Measurements from ENCODE around the gene IL18BP. TPM values are rescaled to one million over a fixed set of nuclear protein-coding genes. Genes with fewer than 3 reads are reported as not detected.

IL18BP gene
- 10 to 100 TPM in 4 of 6 donors, 1 to 10 TPM in 2; 4.6 to 45.1 (median 16.9) TPM for total RNA-seq

GRCh38 chr11:71998649-71999310, at the start of gene IL18BP:
TSS of gene IL18BP (plus strand) at chr11:71998909. CDS start at chr11:71999985, 1,076 bp downstream.
- WGBS, 2 donors: 56 to 60% methylated on average over 11 of the region's 11 CpGs
- Histone ChIP-seq H3K36me3 (peaks cover 12 to 43% (median 24%) of the 10 kb centered on the region in 4 donors), H3K27ac (peak within 1 kb of the TSS; percentile 79 to 88 (median 82)), H3K4me3 (peak within 1 kb of the TSS; percentile 26 to 43 (median 34)), H3K9me3 (no peaks in the 10 kb centered on the region), H3K4me1 (peaks cover 27 to 31% (median 28%) of the 10 kb centered on the region in 4 donors), H3K27me3 (no peaks in the 10 kb centered on the region)
- ATAC-seq (ENCODE audit: low FRiP score in 2 of 2) (peak; percentile 6 to 60), DNase-seq (peak in 1 of 2 donors; percentile 68)
- TF ChIP-seq EP300 (IDR thresholded peaks at IDR 0.05) (no peak), POLR2A (IDR thresholded peaks at IDR 0.05) (peak in 1 of 4 donors; percentile 42), POLR2AphosphoS5 (IDR thresholded peaks at IDR 0.05) (peak in 1 of 2 donors; percentile 41), CTCF (IDR thresholded peaks at IDR 0.05) (no peak)

GRCh38 chr11:71949034-71949433, 49.7 kb upstream of the IL18BP start:
- Histone ChIP-seq H3K4me3 (no peak overlapping the region), H3K27ac (no peak overlapping the region), H3K36me3 (peaks cover 0 to 3% (median 0%) of the 10 kb centered on the region in 4 donors), H3K27me3 (no peaks in the 10 kb centered on the region), H3K4me1 (peaks cover 0 to 9% (median 3%) of the 10 kb centered on the region in 4 donors), H3K9me3 (no peaks in the 10 kb centered on the region)
- ATAC-seq (ENCODE audit: low FRiP score in 2 of 2) (no peak), DNase-seq (no peak)
- TF ChIP-seq POLR2A (IDR thresholded peaks at IDR 0.05) (no peak), CTCF (IDR thresholded peaks at IDR 0.05) (no peak), POLR2AphosphoS5 (IDR thresholded peaks at IDR 0.05) (no peak), EP300 (IDR thresholded peaks at IDR 0.05) (no peak)
- 73 to 74% methylated on average over 6 of the region's 6 CpGs for WGBS, 2 donors

DNA sequence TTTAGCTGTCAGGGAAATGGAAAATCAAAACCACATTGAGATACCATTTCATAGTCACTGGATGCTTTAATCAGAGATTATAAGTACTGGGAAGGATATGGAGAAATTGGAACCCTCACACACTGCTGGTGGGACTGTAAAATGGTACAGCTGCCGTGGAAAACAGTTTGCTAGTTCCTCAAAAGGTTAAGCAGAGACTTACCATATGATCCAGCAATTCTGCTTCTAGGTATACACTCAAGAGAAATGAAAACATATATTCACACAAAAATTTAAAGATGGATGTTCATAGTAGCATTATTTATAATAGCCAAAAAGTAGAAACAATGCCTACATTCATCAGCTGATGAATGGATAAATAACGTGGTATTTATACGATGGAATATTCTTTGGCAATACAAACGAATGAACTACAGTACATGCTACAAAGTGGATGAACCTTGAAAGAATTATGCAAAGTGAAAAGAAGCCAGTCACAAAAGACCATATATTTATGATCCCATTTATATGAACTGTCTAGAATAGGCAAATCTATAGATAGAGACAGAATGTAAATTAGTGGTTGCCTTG, 46.9 kb upstream of the IL18BP start:
- Histone ChIP-seq H3K4me1 (peaks cover 0 to 7% (median 2%) of the 10 kb centered on the region in 4 donors), H3K9me3 (no peaks in the 10 kb centered on the region), H3K36me3 (no peaks in the 10 kb centered on the region), H3K27me3 (no peaks in the 10 kb centered on the region), H3K4me3 (no peak overlapping the region), H3K27ac (no peak overlapping the region)
- ATAC-seq (ENCODE audit: low FRiP score in 2 of 2) (no peak), DNase-seq (no peak)
- TF ChIP-seq POLR2AphosphoS5 (IDR thresholded peaks at IDR 0.05): no peak
- TF ChIP-seq CTCF (IDR thresholded peaks at IDR 0.05): no peak
- no peak for TF ChIP-seq EP300 (IDR thresholded peaks at IDR 0.05)
- TF ChIP-seq POLR2A (IDR thresholded peaks at IDR 0.05): no peak
- 81 to 89% methylated on average over 4 of the region's 4 CpGs for WGBS, 2 donors

DNA sequence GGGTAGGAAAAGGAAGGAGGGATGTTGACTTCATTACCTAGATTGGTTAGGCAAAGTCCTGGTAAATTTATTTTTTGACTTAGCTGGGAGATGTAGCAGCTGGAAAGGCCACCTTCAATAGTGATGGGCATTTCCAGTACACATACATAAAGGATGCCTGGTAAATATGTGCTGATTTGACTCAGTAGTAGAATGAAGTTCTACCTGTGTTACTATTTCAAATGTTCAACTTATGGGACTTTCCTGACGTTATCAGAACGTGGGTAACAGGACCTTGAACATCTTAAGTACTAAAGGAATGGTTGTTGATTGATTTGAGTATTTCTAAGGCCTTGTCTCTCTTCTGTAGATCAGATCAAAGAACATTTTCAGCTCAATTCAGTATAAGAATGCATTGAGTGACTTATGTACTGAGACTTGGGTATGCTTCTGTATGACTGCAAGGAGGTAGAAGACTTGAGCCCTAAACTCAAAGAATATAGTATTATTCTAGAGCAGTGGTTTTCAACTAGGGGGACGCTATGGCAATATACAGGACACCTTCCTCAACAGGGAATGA, 42.7 kb upstream of the IL18BP start:
- TF ChIP-seq EP300 (IDR thresholded peaks at IDR 0.05) (no peak), CTCF (IDR thresholded peaks at IDR 0.05) (no peak), POLR2A (IDR thresholded peaks at IDR 0.05) (no peak), POLR2AphosphoS5 (IDR thresholded peaks at IDR 0.05) (no peak)
- 59 to 60% methylated on average over 3 of the region's 3 CpGs for WGBS, 2 donors

More for the DNA sequence above, 42.7 kb upstream of the IL18BP start:
- no peak for ATAC-seq (ENCODE audit: low FRiP score in 2 of 2)
- Histone ChIP-seq H3K9me3 (no peaks in the 10 kb centered on the region), H3K4me1 (no peaks in the 10 kb centered on the region), H3K27me3 (no peaks in the 10 kb centered on the region), H3K36me3 (peaks cover 0 to 11% (median 5%) of the 10 kb centered on the region in 4 donors), H3K27ac (no peak overlapping the region), H3K4me3 (no peak overlapping the region)
- no peak for DNase-seq

All from upper lobe of left lung (tissue), 6 donors.